NCI-H1436 treated with DMSO at 0.1 percent for 48 hours (cell line): Measurements from ENCODE around the gene TNS1.

ENCODE experiments used
- DNase-seq: peaks from one replicate; lab custom pipeline; 2025; lab: John Stamatoyannopoulos, UW

Gene TNS1

GRCh38 chr2:218015586-218016521 lies 13.1 kb upstream of the TNS1 start:
- no peak for DNase-seq

GRCh38 chr2:218014706-218015585 lies 12.2 kb upstream of the TNS1 start:
- no peak for DNase-seq

- DNase-seq, result no peak
Observed at GRCh38 chr2:218013289-218013688, 10.5 kb upstream of the TNS1 start.

- no peak for DNase-seq
Observed at GRCh38 chr2:218012284-218012683, 9.5 kb upstream of the TNS1 start.

- no peak for DNase-seq
Observed at GRCh38 chr2:218011653-218012040, 8.9 kb upstream of the TNS1 start.

- no peak for DNase-seq
Observed at GRCh38 chr2:218010984-218011652, 8.3 kb upstream of the TNS1 start.

- DNase-seq, result no peak
Observed at GRCh38 chr2:218010140-218010983, 7.6 kb upstream of the TNS1 start.

GRCh38 chr2:218009765-218010139 lies 7.0 kb upstream of the TNS1 start:
- DNase-seq, result no peak

GRCh38 chr2:218009231-218009630 lies 6.4 kb upstream of the TNS1 start:
- no peak for DNase-seq

- no peak for DNase-seq
Observed at GRCh38 chr2:218008060-218009040, 5.6 kb upstream of the TNS1 start.

- no peak for DNase-seq
Observed at GRCh38 chr2:218006741-218007140, 3.9 kb upstream of the TNS1 start.

- DNase-seq, result no peak
Observed at GRCh38 chr2:218005486-218005885, 2.7 kb upstream of the TNS1 start.

- DNase-seq, result no peak
Observed at GRCh38 chr2:218005028-218005427, 2.2 kb upstream of the TNS1 start.

GRCh38 chr2:218003981-218004419 lies 1.2 kb upstream of the TNS1 start:
- no peak for DNase-seq

GRCh38 chr2:218003281-218003944 lies 618 bp upstream of the TNS1 start:
- no peak for DNase-seq

GRCh38 chr2:218002143-218002844 lies 501 bp downstream of the TNS1 start:
- no peak for DNase-seq

GRCh38 chr2:218001629-218002028 lies 1.2 kb downstream of the TNS1 start:
- no peak for DNase-seq

GRCh38 chr2:218000136-218000535 lies 2.7 kb downstream of the TNS1 start:
- no peak for DNase-seq

- DNase-seq, result no peak
Observed at GRCh38 chr2:217999595-217999959, 3.2 kb downstream of the TNS1 start.
